Measurements from ENCODE around the gene ZBTB37.
"Not testable (repeated sequence)": the region's sequence is repeated elsewhere in the genome, so short reads cannot be mapped to it uniquely, and the experiment has no call there.

Gene ZBTB37

GRCh38 chr1:173868266-173869020 is at the start of gene ZBTB37:
TSS of gene ZBTB37 (plus strand) at chr1:173868380. CDS start at chr1:173870226, 1,846 bp downstream.
- DNase-seq: peak; percentile 88

GRCh38 chr1:173818459-173818858 is 49.7 kb upstream of the ZBTB37 start:
- DNase-seq: no peak

GRCh38 chr1:173821680-173822079 is 46.5 kb upstream of the ZBTB37 start:
- DNase-seq: no peak

- DNase-seq: no peak
Observed at GRCh38 chr1:173823781-173824314, 44.3 kb upstream of the ZBTB37 start.

GRCh38 chr1:173824315-173825081 is 43.7 kb upstream of the ZBTB37 start, which contains the start of the genes CENPL and DARS2:
TSS of gene CENPL (minus strand) at chr1:173824883. CDS start at chr1:173811299, 13,584 bp downstream.
TSS of gene DARS2 (plus strand) at chr1:173824673. CDS start at chr1:173825230, 557 bp downstream.
- peak; percentile 99 for DNase-seq

GRCh38 chr1:173827611-173828010 is 40.6 kb upstream of the ZBTB37 start:
- no peak for DNase-seq

- DNase-seq: no peak
Observed at GRCh38 chr1:173832748-173833147, 35.4 kb upstream of the ZBTB37 start.

- no peak for DNase-seq
Observed at GRCh38 chr1:173852105-173852504, 16.1 kb upstream of the ZBTB37 start.

- no peak for DNase-seq
Observed at GRCh38 chr1:173853074-173853473, 15.1 kb upstream of the ZBTB37 start.

- DNase-seq: no peak
Observed at GRCh38 chr1:173856014-173856413, 12.2 kb upstream of the ZBTB37 start.

- no peak for DNase-seq
Observed at GRCh38 chr1:173856903-173857302, 11.3 kb upstream of the ZBTB37 start.

GRCh38 chr1:173857363-173857917 is 10.7 kb upstream of the ZBTB37 start:
- DNase-seq: no peak

- DNase-seq: not testable (repeated sequence)
Observed at GRCh38 chr1:173859547-173859946, 8.6 kb upstream of the ZBTB37 start.

GRCh38 chr1:173860065-173860464 is 8.1 kb upstream of the ZBTB37 start:
- no peak for DNase-seq

- no peak for DNase-seq
Observed at GRCh38 chr1:173861731-173862145, 6.4 kb upstream of the ZBTB37 start.

- DNase-seq: not testable (repeated sequence)
Observed at GRCh38 chr1:173862146-173862768, 5.9 kb upstream of the ZBTB37 start.

GRCh38 chr1:173862769-173863223 is 5.4 kb upstream of the ZBTB37 start:
- no peak for DNase-seq

GRCh38 chr1:173863224-173864161 is 4.7 kb upstream of the ZBTB37 start:
- DNase-seq: no peak

- DNase-seq: no peak
Observed at GRCh38 chr1:173864179-173864867, 3.9 kb upstream of the ZBTB37 start.

GRCh38 chr1:173865468-173866164 is 2.6 kb upstream of the ZBTB37 start:
- DNase-seq: no peak

Data from DMS153 (cell line).